Measurements from ENCODE around the gene ZRANB1. TPM values are rescaled to one million over a fixed set of nuclear protein-coding genes. Genes with fewer than 3 reads are reported as not detected.
A peak's percentile ranks its signal among the peaks of the same experiment; 100 is the strongest.
"Not testable (repeated sequence)": the region's sequence is repeated elsewhere in the genome, so short reads cannot be mapped to it uniquely, and the experiment has no call there.

ZRANB1 gene
- total RNA-seq, 4 donors from 2014 or later: 25.9 to 34.2 (median 34.1) TPM

DNA sequence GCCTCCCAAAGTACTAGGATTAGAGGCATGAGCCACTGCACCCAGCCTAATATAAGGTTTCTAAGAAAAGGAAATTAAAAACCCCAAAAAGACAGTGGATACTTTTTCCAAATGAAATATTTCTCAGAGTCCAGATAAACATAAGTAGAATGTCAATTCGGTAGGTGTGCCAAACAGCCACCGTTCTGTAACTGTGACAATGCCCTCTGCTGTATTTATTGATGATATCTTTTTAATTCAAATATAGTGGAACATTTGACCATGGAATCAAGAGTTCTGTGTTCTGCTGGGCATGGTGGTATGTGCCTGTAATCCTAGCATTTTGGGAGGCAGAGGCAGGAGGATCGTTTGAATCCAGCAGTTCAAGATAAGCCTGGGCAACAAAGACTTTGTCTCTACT lies 28.8 kb upstream of the ZRANB1 start:
- DNase-seq (ENCODE audit: low spot score): no peak
- TF ChIP-seq, protein P1, sequence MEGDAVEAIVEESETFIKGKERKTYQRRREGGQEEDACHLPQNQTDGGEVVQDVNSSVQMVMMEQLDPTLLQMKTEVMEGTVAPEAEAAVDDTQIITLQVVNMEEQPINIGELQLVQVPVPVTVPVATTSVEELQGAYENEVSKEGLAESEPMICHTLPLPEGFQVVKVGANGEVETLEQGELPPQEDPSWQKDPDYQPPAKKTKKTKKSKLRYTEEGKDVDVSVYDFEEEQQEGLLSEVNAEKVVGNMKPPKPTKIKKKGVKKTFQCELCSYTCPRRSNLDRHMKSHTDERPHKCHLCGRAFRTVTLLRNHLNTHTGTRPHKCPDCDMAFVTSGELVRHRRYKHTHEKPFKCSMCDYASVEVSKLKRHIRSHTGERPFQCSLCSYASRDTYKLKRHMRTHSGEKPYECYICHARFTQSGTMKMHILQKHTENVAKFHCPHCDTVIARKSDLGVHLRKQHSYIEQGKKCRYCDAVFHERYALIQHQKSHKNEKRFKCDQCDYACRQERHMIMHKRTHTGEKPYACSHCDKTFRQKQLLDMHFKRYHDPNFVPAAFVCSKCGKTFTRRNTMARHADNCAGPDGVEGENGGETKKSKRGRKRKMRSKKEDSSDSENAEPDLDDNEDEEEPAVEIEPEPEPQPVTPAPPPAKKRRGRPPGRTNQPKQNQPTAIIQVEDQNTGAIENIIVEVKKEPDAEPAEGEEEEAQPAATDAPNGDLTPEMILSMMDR (IDR thresholded peaks at IDR 0.05): no peak
- ATAC-seq (ENCODE audit: low FRiP score): no peak

DNA sequence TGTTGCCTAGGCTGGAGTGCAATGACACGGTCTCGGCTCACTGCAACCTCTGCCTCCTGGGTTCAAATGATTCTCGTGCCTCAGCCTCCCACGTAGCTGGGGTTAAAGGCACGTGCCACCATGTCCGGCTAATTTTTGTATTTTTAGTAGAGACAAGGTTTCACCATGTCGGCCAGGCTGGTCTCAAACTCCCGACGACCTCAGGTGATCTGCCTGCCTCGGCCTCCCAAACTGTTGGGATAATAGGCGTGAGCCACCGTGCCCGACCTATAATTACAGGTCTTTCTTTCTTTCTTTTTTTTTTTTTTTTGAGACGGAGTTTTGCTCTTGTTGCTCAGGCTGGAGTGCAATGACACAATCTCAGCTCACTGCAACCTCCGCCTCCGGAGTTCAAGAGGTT lies 27.5 kb upstream of the ZRANB1 start:
- DNase-seq (ENCODE audit: low spot score); ATAC-seq (ENCODE audit: low FRiP score): not testable (repeated sequence)

DNA sequence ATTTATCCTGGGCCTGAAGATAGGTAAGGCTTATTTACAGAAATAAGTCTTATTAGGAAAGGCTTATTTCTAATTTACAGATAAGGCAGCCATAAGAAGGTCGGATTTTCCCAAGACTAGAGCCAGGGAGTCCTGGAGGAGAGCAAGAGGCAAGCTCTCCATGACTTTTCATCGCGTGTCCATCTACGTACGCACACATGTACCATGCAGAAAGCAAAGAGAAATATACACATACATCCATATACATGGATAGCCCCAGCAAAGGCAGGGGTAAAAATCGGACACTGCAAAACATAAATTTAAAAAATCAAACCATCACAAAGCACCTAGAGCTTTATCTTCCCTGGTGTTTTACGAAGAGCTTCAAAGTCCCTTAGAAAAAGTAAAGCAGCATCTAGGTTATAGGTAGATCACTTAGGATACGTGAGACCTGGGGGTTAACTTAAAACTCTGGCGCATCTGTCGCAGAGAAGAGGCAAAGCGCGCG lies 25.8 kb upstream of the ZRANB1 start:
- ATAC-seq (ENCODE audit: low FRiP score): peak; percentile 11
- DNase-seq (ENCODE audit: low spot score): no peak
- TF ChIP-seq, protein P1 (IDR thresholded peaks at IDR 0.05): no peak

DNA sequence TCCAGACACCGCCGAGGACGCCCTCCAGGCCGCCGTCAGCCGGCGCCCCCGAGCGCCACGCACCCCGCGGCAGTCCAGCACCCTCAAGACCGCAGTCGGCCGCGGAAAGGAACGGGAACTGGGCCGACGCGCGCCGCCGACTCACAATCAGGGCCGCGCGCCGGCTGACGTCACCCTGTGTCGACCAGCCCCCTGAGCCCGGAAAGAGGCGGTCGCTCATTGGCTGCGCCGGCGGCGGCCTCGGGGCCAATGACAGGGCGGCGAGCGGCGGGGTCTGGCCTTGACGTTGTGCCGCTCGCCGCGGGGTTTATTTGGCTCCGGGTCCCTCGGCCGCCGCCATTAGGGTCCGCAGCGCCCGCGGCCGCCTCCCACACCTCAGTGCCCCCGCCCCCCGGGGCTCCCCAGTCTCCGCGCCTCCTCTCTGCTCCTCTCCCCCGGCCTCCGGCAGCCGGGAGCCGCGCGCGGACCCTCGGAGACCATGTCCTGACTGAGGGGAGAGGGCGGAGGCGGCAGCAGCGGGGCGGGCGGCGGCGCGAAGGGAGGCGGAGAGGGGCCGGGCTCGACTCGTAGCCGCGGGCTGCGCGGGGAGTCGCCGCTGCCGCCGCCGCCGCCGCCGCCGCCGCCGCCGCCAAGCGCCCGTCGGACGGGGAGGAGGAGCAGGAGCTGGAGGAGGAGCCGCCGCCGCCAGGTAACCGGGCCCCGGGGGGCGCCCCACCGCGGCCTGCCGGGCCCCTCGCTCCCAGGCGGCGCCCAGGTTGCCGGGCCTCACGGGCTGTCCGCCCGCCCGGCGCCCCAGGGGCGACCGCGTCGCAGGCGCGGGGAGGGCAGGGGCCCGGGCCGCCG lies 25.1 kb upstream of the ZRANB1 start:
- ATAC-seq (ENCODE audit: low FRiP score) (peak; percentile 97), DNase-seq (ENCODE audit: low spot score) (peak; percentile 98)
- TF ChIP-seq, protein P1 (IDR thresholded peaks at IDR 0.05): no peak

DNA sequence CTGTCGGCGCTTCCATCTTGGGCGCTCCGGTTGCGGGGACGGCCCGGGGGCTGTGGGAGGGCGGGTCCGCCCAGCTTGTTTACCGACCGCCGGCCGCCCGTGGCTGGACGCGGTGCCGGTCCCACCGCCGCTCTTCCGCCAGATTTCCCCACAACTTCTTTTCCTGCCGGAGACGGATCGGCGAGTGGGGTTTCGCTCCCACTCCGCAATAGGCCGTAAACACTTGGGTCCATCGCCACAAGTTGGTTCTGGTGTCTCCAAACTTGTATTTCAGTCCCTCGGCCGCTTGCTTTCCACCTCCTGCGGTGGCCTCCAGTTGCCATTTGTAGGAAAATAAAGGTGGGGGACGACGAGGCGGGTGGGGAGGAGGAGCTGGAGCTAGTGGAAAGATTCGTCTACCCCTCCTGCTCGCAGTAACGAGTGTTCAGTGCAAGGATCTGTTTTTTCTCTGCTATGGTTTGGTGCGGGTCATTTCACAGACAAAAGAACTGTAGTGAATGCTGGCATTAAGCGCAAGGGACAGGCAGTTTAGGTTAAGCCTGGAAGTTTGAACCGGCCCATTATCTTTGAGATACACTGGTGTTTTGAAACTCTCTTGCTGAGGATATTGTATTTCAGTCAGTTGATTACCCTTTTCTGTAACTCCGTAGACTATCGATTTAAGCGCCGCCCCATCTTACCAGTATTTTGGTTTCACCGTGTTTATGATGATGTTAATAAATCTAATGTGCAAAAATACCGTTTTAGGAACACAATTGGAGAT lies 24.3 kb upstream of the ZRANB1 start:
- no peak for DNase-seq (ENCODE audit: low spot score)
- peak; percentile 36 for ATAC-seq (ENCODE audit: low FRiP score)
- TF ChIP-seq, protein P1 (IDR thresholded peaks at IDR 0.05): no peak

DNA sequence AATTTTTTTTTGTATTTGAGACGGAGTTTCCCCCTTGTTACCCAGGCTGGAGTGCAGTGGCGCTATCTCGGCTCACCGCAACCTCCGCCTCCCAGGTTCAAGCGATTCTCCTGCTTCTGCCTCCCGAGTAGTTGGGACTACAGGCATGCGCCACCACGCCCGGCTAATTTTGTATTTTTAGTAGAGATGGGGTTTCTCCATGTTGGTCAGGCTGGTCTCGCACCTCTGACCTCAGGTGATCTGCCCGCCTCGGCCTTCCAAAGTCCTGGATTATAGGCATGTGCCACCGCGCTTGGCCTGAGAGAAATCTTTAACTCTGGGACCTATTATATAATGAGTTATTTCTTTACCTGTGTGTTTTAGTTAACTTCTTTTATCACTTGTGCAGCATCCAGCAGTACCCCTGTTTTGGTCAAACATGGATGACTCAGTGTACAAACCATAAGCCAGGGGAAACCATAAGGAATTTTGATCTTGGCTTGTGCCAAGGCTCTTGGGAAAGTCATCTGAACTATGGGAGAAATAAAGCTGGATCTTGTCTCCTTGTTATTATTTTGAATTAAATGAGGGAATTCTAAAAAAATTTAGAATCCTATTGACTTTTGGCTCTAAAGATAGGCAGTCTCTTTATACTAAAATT lies 23.6 kb upstream of the ZRANB1 start:
- DNase-seq (ENCODE audit: low spot score) (no peak), ATAC-seq (ENCODE audit: low FRiP score) (no peak)
- TF ChIP-seq, protein P1 (IDR thresholded peaks at IDR 0.05): no peak

DNA sequence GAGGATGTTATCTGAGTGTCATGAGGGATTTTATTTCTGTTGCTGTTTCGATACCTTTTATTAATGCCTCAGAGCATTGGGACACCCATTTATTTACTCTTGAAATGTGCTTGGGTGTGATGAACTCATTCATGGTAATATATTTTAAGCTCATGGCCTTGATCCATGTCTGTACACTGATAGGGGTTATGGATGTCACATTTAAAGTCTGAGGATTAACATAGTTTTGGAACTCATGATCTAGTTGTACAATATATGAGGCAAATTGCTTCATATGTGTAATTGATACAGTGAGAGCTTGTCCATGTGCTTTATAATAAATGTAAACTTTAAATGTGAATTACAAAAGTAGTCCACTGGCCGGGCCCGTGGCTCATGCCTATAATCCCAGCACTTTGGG lies 23.0 kb upstream of the ZRANB1 start:
- DNase-seq (ENCODE audit: low spot score): no peak
- TF ChIP-seq, protein P1 (IDR thresholded peaks at IDR 0.05): no peak
- no peak for ATAC-seq (ENCODE audit: low FRiP score)
